K562 (cell line): Measurements from ENCODE around the gene RECK. TPM values are rescaled to one million over a fixed set of nuclear protein-coding genes. Genes with fewer than 3 reads are reported as not detected.

Source experiments
- ATAC-seq: fragments of 200-7000 bp; cut with Tn5 transposase; 3 replicates; pipeline ENCODE4 v1.9.1; 2020; ENCODE audit warnings: moderate library complexity
- BruUV-seq: library from RNA; stranded (reverse); fragments of 400-500 nt; replicated peaks from 2 replicates; lab custom pipeline; 2021; lab: Mats Ljungman, UMichigan
- CTCF ChIA-PET: fragments of 300-600 bp; formaldehyde crosslinking; extraction: SDS; loops from one replicate; lab custom pipeline; 2021; ENCODE audit warnings: low intra/inter-chr PET ratio; lab: Yijun Ruan, JAX
- POLR2A ChIA-PET: fragments of 300-600, 350-650 bp; sonication (Branson Sonifier 250); formaldehyde crosslinking; extraction: SDS; loops from one replicate; lab custom pipeline; 2021; ENCODE audit warnings: antibody characterized with exemption, inconsistent platforms; lab: Yijun Ruan, JAX
- DNase-seq, 4 experiments: peaks; one replicate each; pipeline versions ENCODE4 v3.0.0 to v3.0.0-alpha.2; 2011 to 2018; ENCODE audit warnings: low spot score in 3 of 4, mixed read lengths in 3 of 4; ENCODE audit errors: extremely low read depth in 1 of 4
- FAIRE-seq: peaks from 2 replicates; lab custom pipeline; 2011; peaks lifted over from hg19 to GRCh38; lab: Jason Lieb, UNC
- H2AFZ ChIP-seq: 2 replicates; pipeline ENCODE4 v1.6.0; 2011; ENCODE audit warnings: low read depth, low read length, control low read depth, inconsistent platforms
- H3K27ac ChIP-seq: fragments of 200-600 bp; 3 replicates; pipeline ENCODE4 v1.8.0; 2011; ENCODE audit warnings: low read depth, mild to moderate bottlenecking, control low read depth, inconsistent platforms, low read length, moderate library complexity, mixed read lengths; ENCODE audit errors: extremely low read depth
- H3K27me3 ChIP-seq, 2 experiments: fragments of 300-600 bp in 1 of 2; 2 replicates in 1 of 2; 3 replicates in 1 of 2; pipeline versions ENCODE4 v1.6.0 to v1.8.0; 2011; ENCODE audit warnings: inconsistent platforms in 2 of 2, low read length in 2 of 2, mild to moderate bottlenecking in 1 of 2, mixed read lengths in 1 of 2, moderate library complexity in 1 of 2; ENCODE audit not compliant: control insufficient read depth in 2 of 2, insufficient read depth in 2 of 2
- H3K36me3 ChIP-seq: fragments of 300-600 bp; 3 replicates; pipeline ENCODE4 v1.8.0; 2011; ENCODE audit warnings: mild to moderate bottlenecking, low read length, inconsistent platforms; ENCODE audit not compliant: control insufficient read depth, insufficient read depth
- H3K4me1 ChIP-seq, 2 experiments: fragments of 200-600 bp in 1 of 2; replicated peaks in 1 of 2; 2 replicates in 1 of 2; 3 replicates in 1 of 2; pipeline versions ENCODE4 v1.5.1 to v1.8.0; 2011; ENCODE audit warnings: inconsistent platforms in 2 of 2, low read length in 2 of 2, mild to moderate bottlenecking in 1 of 2, mixed read lengths in 1 of 2, moderate library complexity in 1 of 2; ENCODE audit not compliant: control insufficient read depth in 2 of 2, insufficient read depth in 2 of 2
- H3K4me2 ChIP-seq: 2 replicates; pipeline ENCODE4 v1.6.1; 2011; ENCODE audit warnings: low read length, control low read depth, inconsistent platforms, mixed read lengths; ENCODE audit not compliant: insufficient read depth
- H3K4me3 ChIP-seq: fragments of 200-600 bp; sonication (generic), shearing (Covaris generic); 2 replicates; pipeline ENCODE4 v1.5.1; 2016; ENCODE audit warnings: control low read depth, inconsistent platforms
- H3K79me2 ChIP-seq: fragments of 200-600 bp; 3 replicates; pipeline ENCODE4 v1.8.0; 2011; ENCODE audit warnings: low read length, inconsistent platforms; ENCODE audit not compliant: control insufficient read depth, insufficient read depth
- H3K9ac ChIP-seq, 2 experiments: 2 replicates each; pipeline versions ENCODE4 v1.6.0 to v1.6.1; 2011; ENCODE audit warnings: low read depth in 2 of 2, low read length in 2 of 2, control low read depth in 1 of 2, inconsistent platforms in 1 of 2, mild to moderate bottlenecking in 1 of 2, mixed read lengths in 1 of 2; ENCODE audit not compliant: insufficient read depth in 1 of 2
- H3K9me1 ChIP-seq: one replicate; pipeline ENCODE4 v1.6.0; 2011; ENCODE audit warnings: inconsistent platforms, mild to moderate bottlenecking, low read length, moderate library complexity; ENCODE audit not compliant: control insufficient read depth, insufficient read depth
- H3K9me3 ChIP-seq: replicated peaks from 2 replicates; pipeline ENCODE4 v1.5.1; 2011; ENCODE audit warnings: low read depth, low read length, inconsistent platforms; ENCODE audit not compliant: control insufficient read depth, insufficient read depth
- H4K20me1 ChIP-seq: replicated peaks from 2 replicates; pipeline ENCODE4 v1.6.1; 2011; ENCODE audit warnings: low read length, inconsistent platforms, mixed read lengths; ENCODE audit not compliant: control insufficient read depth, insufficient read depth
- CCNT2 ChIP-seq: IDR thresholded peaks from 2 replicates; pipeline ENCODE4 v1.6.1; 2011; ENCODE audit warnings: borderline replicate concordance, low read depth, mild to moderate bottlenecking, moderate library complexity, mixed read lengths, low read length; ENCODE audit not compliant: insufficient read length; ENCODE audit errors: extremely low read depth
- LCOR ChIP-seq: sonication (generic); formaldehyde crosslinking; IDR thresholded peaks from 2 replicates; pipeline ENCODE4 v1.8.0; 2022; ENCODE audit warnings: mild to moderate bottlenecking, missing genetic modification reagents
- MTA2 ChIP-seq: fragments of 450-650 bp; IDR thresholded peaks from 2 replicates; pipeline ENCODE4 v1.6.1; 2016; ENCODE audit warnings: low read depth
- RFX1 ChIP-seq: fragments of 450-650 bp; IDR thresholded peaks from 2 replicates; pipeline ENCODE4 v1.6.1; 2016; ENCODE audit warnings: mild to moderate bottlenecking, moderate library complexity
- SNIP1 ChIP-seq: fragments of 450-650 bp; IDR thresholded peaks from 2 replicates; pipeline ENCODE4 v1.7.1; 2017; ENCODE audit warnings: low read depth, mild to moderate bottlenecking
- SREBF2 ChIP-seq: sonication (generic); formaldehyde crosslinking; IDR thresholded peaks from 2 replicates; pipeline ENCODE4 v1.4.0; 2020; ENCODE audit warnings: mild to moderate bottlenecking, missing genetic modification reagents
- ZBTB17 ChIP-seq: fragments of 450-650 bp; formaldehyde crosslinking; IDR thresholded peaks from 2 replicates; pipeline ENCODE4 v1.4.0; 2020; ENCODE audit warnings: mild to moderate bottlenecking
- ZNF282 ChIP-seq: sonication (generic); formaldehyde crosslinking; IDR thresholded peaks from 2 replicates; pipeline ENCODE4 v1.8.1; 2023; ENCODE audit warnings: missing genetic modification reagents
- ZNF699 ChIP-seq: fragments of 250-450 bp; sonication (Bioruptor Pico); IDR thresholded peaks from 2 replicates; pipeline ENCODE4 v1.8.0; 2021; ENCODE audit warnings: mild to moderate bottlenecking, moderate library complexity; ENCODE audit not compliant: insufficient replicate concordance
- WGBS: fragments of 100-300 bp; shearing (Covaris generic); methylation state at CpG from one replicate; pipeline ENCODE4 v1.1.6; 2016; ENCODE audit warnings: low coverage, mixed read lengths; ENCODE audit not compliant: insufficient coverage; ENCODE audit errors: missing lambda C conversion rate; 5-methylcytosine and 5-hydroxymethylcytosine counted together
- in situ Hi-C: fragments of 300-500 bp; cut with MboI; formaldehyde crosslinking; loops from 4 replicates; pipeline ENCODE4 v1.15.0; 2018; ENCODE audit warnings: inconsistent platforms, mixed read lengths
- intact Hi-C: fragments of 100-400 bp; cut with micrococcal nuclease; formaldehyde crosslinking; loops from 2 replicates; pipeline ENCODE4 v1.14.2; 2022
- polyA plus RNA-seq, 8 experiments: library from polyadenylated mRNA; depleted of rRNA in 4 of 8; stranded (reverse) in 5 of 8; unstranded in 3 of 8; fragments of >200 nt; fragmentation: Nextera tagmentation in 2 of 8; fragmentation: Illumina TruSeq in 1 of 8; extraction: Ambion mirVana in 2 of 8; extraction: Trizol in 1 of 8; gene quantifications; 2 replicates each; pipeline versions ENCODE4 v1.2.1 to v1.2.3, GENCODE V29; 2011 to 2014; ENCODE audit warnings: inconsistent platforms in 1 of 8, missing spikeins in 1 of 8
- total RNA-seq, 7 experiments: library from RNA; depleted of rRNA in 6 of 7; stranded (reverse); fragments of >200 nt in 6 of 7; fragmentation: Illumina TruSeq in 2 of 7; extraction: Trizol in 2 of 7; gene quantifications; 2 replicates each; pipeline versions ENCODE4 v1.2.1 to v1.2.3, GENCODE V29; 2011 to 2021; ENCODE audit warnings: low replicate concordance in 1 of 7
- TF ChIP-seq, protein P1 (sequence below): fragments of 450-650 bp; IDR thresholded peaks from 2 replicates; pipeline ENCODE4 v1.6.1; 2014; ENCODE audit warnings: low read depth, mild to moderate bottlenecking, moderate library complexity, borderline replicate concordance
- TF ChIP-seq, protein P2 (sequence below), 2 experiments: fragments of 450-650 bp; conservative IDR thresholded peaks; 2 replicates each; pipeline ENCODE4 v1.6.1; 2017; ENCODE audit warnings: mild to moderate bottlenecking in 2 of 2, moderate library complexity in 2 of 2
- TF ChIP-seq, protein P3 (sequence below): IDR thresholded peaks from 2 replicates; pipeline ENCODE4 v1.6.1; 2011; ENCODE audit warnings: borderline replicate concordance, low read depth, mild to moderate bottlenecking, moderate library complexity, low read length; ENCODE audit not compliant: insufficient read depth, poor library complexity, severe bottlenecking
- TF ChIP-seq, protein P4 (sequence below), 2 experiments: fragments of 450-650 bp in 1 of 2; sonication (generic) in 1 of 2; formaldehyde crosslinking; conservative IDR thresholded peaks; 2 replicates each; pipeline versions ENCODE4 v1.4.0 to v1.8.1; 2020 to 2022; ENCODE audit warnings: mild to moderate bottlenecking in 1 of 2, missing genetic modification reagents in 1 of 2
- TF ChIP-seq, protein P5 (sequence below): IDR thresholded peaks from 2 replicates; pipeline ENCODE4 v1.6.1; 2016; ENCODE audit warnings: missing genetic modification characterization, missing compliant biosample characterization

Gene RECK
- total and polyA plus RNA-seq, 9 of the 15 experiments (the other 6 are each of a cell fraction or from before 2014, with no cell fraction given) = 0.04 to 0.36 (median 0.16) TPM

DNA sequence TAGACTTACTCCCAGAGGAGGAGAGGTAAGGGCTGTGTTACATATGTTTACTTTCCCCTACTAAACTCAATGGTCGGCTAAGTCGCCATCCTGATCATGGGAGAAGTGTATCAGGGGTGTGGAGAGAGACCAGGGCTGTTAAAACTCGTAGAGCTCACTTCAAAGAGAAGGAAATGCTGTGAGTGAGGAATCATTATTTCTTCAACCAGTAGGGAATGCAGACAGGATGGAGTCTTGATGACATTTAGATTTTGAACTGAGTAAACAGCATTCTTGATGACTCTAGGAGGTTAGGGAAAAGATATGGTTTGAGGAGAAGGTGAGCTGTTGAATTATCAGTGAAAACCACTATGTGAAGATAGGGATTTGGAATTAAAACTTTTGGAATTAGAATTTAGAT, 17.3 kb downstream of the RECK start (continued):
- TF ChIP-seq, protein P1, sequence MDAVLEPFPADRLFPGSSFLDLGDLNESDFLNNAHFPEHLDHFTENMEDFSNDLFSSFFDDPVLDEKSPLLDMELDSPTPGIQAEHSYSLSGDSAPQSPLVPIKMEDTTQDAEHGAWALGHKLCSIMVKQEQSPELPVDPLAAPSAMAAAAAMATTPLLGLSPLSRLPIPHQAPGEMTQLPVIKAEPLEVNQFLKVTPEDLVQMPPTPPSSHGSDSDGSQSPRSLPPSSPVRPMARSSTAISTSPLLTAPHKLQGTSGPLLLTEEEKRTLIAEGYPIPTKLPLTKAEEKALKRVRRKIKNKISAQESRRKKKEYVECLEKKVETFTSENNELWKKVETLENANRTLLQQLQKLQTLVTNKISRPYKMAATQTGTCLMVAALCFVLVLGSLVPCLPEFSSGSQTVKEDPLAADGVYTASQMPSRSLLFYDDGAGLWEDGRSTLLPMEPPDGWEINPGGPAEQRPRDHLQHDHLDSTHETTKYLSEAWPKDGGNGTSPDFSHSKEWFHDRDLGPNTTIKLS = no peak
- no peak for TF ChIP-seq ZNF282
- TF ChIP-seq, protein P2, sequence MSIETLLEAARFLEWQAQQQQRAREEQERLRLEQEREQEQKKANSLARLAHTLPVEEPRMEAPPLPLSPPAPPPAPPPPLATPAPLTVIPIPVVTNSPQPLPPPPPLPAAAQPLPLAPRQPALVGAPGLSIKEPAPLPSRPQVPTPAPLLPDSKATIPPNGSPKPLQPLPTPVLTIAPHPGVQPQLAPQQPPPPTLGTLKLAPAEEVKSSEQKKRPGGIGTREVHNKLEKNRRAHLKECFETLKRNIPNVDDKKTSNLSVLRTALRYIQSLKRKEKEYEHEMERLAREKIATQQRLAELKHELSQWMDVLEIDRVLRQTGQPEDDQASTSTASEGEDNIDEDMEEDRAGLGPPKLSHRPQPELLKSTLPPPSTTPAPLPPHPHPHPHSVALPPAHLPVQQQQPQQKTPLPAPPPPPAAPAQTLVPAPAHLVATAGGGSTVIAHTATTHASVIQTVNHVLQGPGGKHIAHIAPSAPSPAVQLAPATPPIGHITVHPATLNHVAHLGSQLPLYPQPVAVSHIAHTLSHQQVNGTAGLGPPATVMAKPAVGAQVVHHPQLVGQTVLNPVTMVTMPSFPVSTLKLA (conservative IDR thresholded peaks at IDR 0.05) = no peak
- TF ChIP-seq SREBF2 = no peak
- TF ChIP-seq LCOR = no peak
- no peak for TF ChIP-seq RFX1

DNA sequence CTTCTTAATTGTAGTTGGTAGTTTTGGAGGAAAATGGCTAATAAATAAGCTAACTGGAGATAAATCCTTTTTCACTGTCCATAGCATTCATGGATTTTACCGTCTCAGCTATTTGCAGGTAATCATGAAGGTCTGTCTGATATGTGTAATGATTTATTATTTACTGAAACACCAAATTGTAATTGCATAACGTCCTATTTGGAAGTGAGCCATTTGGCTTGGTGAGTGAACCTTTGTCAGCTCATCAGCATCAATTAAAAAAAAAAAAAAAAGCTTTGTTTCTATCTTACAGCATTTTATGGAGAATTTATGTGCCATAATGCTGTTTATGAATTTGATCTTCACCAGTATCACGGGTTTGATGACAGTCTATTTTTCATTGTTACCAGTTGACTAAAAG, 20.2 kb downstream of the RECK start:
- no peaks in the 10 kb centered on the region for H3K27me3 ChIP-seq
- H3K79me2 ChIP-seq = no peaks in the 10 kb centered on the region
- BruUV-seq = no TSS peak
- WGBS = 0% methylated on average over 3 of the region's 3 CpGs
- in situ Hi-C loops = no loop called here
- ChIA-PET POLR2A (no interaction called here), CTCF (no interaction called here)
- DNase-seq (no peak), FAIRE-seq (no peak), ATAC-seq (no peak)
- H3K9ac ChIP-seq = no peak overlapping the region
- intact Hi-C loops = no loop called here
- no peaks in the 10 kb centered on the region for H3K4me1 ChIP-seq
- H3K27ac ChIP-seq = no peak overlapping the region
- H4K20me1 ChIP-seq = no peaks in the 10 kb centered on the region
- no peak overlapping the region for H2AFZ ChIP-seq
- no peaks in the 10 kb centered on the region for H3K9me3 ChIP-seq
- H3K4me2 ChIP-seq = no peak overlapping the region
- no peaks in the 10 kb centered on the region for H3K9me1 ChIP-seq
- H3K4me3 ChIP-seq = no peak overlapping the region
- H3K36me3 ChIP-seq = no peaks in the 10 kb centered on the region
- TF ChIP-seq, protein P3, sequence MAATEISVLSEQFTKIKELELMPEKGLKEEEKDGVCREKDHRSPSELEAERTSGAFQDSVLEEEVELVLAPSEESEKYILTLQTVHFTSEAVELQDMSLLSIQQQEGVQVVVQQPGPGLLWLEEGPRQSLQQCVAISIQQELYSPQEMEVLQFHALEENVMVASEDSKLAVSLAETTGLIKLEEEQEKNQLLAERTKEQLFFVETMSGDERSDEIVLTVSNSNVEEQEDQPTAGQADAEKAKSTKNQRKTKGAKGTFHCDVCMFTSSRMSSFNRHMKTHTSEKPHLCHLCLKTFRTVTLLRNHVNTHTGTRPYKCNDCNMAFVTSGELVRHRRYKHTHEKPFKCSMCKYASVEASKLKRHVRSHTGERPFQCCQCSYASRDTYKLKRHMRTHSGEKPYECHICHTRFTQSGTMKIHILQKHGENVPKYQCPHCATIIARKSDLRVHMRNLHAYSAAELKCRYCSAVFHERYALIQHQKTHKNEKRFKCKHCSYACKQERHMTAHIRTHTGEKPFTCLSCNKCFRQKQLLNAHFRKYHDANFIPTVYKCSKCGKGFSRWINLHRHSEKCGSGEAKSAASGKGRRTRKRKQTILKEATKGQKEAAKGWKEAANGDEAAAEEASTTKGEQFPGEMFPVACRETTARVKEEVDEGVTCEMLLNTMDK = no peak
- TF ChIP-seq SNIP1 (no peak), ZBTB17 (CRISPR knock-in tag) (no peak), ZNF699 (CRISPR knock-in tag) (no peak), MTA2 (no peak), CCNT2 (no peak)
- TF ChIP-seq, protein P4, sequence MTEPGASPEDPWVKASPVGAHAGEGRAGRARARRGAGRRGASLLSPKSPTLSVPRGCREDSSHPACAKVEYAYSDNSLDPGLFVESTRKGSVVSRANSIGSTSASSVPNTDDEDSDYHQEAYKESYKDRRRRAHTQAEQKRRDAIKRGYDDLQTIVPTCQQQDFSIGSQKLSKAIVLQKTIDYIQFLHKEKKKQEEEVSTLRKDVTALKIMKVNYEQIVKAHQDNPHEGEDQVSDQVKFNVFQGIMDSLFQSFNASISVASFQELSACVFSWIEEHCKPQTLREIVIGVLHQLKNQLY (CRISPR knock-in tag; conservative IDR thresholded peaks at IDR 0.05) = no peak
- TF ChIP-seq, protein P5, sequence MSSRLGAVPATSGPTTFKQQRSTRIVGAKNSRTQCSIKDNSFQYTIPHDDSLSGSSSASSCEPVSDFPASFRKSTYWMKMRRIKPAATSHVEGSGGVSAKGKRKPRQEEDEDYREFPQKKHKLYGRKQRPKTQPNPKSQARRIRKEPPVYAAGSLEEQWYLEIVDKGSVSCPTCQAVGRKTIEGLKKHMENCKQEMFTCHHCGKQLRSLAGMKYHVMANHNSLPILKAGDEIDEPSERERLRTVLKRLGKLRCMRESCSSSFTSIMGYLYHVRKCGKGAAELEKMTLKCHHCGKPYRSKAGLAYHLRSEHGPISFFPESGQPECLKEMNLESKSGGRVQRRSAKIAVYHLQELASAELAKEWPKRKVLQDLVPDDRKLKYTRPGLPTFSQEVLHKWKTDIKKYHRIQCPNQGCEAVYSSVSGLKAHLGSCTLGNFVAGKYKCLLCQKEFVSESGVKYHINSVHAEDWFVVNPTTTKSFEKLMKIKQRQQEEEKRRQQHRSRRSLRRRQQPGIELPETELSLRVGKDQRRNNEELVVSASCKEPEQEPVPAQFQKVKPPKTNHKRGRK = no peak
